Activated CD4-positive, alpha-beta T cell treated with anti-CD3 and anti-CD28 coated beads, Interleukin-2, amount 50 U/mL, for 16 hours (primary cell): ENCODE measurements around the gene FGF4.

ENCODE experiments used
- DNase-seq: peaks from one replicate; pipeline ENCODE4 v3.0.0-alpha.2; 2020

Gene FGF4

DNA sequence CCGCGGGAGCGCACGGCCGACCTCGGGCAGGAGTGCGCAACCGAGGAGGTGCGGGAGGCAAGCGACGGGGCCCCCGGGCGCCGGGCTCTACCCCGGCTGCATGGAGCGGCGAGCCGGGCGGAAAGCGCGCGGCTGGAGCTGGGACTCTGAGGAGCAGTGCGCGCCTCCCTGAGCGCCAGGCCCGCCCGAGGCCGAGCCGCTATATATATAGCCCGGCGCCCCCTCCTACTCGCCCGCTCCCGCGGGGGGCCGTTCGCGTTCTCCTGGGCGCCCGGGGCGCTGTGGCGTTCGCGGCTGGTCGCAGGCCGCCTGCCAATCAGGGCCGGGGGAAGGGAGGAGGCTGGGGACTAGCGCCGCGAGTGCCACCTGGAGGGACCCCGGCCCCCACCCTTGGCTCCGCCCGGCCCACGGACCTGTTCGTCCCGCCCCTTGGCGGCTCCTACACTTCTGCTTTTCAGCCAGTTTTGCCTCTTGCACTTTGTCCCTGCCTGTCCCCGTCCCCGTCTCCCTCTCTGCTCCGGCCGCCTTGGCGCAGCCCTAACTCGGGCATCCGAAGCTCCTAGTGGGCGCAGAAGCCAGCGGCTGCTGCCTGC is at the start of gene FGF4:
TSS of gene FGF4 (minus strand) at position 179 of the 593 bp plus-strand sequence. CDS start 257 bp downstream, outside the sequence.
- no peak for DNase-seq

- DNase-seq = no peak
Measured at GRCh38 chr11:69823641-69824265, 48.6 kb upstream of the FGF4 start.

DNA sequence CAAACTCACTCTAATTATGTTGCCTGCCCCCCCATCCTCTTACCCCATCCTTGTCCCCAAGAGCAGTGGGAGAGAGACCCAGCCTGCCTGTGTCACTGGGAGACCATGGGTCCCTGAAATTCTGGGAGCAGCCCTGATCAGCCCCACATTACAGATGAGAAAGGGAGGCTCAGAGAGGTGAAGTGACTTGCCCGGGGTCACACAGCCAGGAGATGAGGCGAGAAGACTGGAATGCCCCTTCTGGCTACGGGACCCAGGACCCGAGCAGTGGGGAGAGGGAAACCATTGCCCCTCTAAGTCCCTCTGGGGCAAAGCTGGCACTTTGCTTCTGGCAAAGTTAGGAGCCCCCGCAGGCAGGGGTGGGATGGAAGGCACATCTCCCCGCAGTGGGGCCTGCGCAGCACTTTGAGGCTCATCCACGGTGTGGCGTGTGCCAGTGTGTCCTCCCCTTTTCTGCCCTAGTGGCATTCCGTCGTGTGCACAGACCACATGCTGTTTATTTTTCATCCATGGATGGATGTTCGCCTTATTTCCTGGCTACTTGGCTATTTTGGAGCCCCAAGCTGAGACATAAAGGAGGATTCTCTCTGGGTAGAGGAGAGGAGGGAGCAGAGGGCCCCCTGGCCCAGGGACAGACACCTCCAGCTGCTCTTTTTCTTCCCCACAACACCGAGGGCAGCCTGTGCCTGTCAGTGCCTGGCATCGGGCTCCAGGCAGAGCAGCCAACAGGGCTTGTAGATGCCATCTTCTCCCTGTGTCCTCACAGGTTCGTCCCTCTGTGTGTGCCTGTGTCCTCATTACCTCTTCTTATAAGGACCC is 47.7 kb upstream of the FGF4 start:
- no peak for DNase-seq

- no peak for DNase-seq
Measured at GRCh38 chr11:69821511-69822040, 46.4 kb upstream of the FGF4 start.

GRCh38 chr11:69820441-69820840 is 45.3 kb upstream of the FGF4 start:
- no peak for DNase-seq

DNA sequence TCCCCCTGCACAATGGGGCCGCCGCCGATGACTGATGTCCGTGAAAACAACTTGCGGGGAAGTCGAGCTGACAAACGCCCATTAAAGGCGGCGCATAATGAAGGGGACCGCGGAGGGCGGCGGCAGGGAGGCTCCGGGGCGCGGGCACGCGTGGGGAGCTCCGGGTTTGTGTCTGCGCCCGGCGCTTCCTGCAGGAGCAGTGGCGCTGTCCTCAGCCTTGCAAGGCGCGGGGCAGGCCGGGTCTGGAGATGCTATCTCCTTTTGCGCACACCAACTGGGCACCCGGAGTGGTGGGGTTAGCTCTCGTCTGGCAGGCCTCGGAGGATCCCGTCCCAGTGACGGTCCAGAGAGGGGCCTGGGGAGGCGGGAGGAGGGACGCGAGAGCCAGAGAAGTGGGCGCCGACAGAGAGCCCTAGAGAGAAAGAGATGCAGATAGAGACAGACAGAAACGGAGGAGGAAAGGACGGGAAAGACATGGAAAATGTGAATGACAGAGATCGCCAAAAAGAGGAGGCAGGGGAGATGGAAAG is 44.5 kb upstream of the FGF4 start:
- DNase-seq = no peak

GRCh38 chr11:69818603-69819441 is 43.7 kb upstream of the FGF4 start, which contains the start of gene FGF3:
Gene FGF3, minus strand, starts transcription at chr11:69819416. Its CDS starts 483 bp downstream, at chr11:69818933.
- DNase-seq = no peak

DNA sequence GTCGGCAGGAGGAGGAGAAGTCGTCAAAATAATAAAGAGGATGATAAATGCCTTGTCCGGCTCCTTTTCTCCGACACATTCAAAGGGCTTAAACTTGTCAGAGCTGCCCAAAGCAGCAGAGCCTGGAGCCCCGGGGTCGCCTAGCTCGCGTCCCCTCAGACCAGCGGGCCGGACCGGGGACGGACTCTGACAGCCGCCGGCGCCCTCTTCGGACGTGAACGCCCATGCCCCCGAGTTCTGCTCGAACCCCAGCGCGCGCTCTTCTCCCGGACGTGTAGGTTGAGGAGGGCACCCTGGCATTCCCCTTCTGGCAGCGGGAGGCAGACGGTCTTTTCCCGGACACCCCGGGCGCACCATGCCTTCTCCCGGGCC is 43.1 kb upstream of the FGF4 start:
- no peak for DNase-seq

- no peak for DNase-seq
Measured at GRCh38 chr11:69817265-69818230, 42.4 kb upstream of the FGF4 start.

DNA sequence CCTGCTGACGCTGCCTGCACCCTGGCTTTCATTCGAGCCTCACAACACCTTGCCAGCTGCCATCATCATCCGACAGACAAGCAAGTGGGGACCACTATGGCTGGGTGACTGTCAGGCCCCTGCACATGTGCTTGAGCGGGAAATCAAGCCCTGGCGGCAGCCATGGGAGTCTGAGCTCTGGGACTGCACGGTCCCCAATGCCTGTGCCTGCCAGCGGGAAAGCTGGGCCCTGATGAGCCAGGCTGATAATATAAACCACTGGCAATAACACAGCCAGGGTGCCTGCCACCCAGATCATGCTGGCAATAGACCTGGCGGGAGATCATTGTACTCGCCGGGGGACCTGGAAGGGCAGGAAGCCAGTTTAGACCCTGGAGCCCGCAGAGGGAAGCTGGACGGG is 41.5 kb upstream of the FGF4 start:
- DNase-seq = no peak

GRCh38 chr11:69815973-69816372 is 40.8 kb upstream of the FGF4 start:
- no peak for DNase-seq

DNA sequence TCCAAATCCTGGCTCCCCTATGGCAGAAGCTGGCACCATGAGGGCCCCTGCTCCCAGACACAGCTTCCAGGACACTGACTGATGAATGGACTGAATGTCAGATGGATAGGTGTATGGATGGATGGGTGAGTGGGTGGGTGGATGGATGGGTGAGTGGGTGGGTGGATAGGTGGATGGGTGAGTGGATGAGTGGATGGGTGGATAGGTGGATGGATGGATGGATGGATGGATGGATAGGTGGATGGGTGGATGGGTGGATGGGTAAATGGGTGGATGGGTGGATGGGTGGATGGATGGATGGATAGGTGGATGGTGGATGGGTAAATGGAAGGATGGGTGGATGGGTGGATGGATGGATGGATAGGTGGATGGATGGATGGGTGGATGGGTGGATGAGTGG is 39.8 kb upstream of the FGF4 start:
- no peak for DNase-seq

- no peak for DNase-seq
Measured at GRCh38 chr11:69814411-69814810, 39.3 kb upstream of the FGF4 start.

DNA sequence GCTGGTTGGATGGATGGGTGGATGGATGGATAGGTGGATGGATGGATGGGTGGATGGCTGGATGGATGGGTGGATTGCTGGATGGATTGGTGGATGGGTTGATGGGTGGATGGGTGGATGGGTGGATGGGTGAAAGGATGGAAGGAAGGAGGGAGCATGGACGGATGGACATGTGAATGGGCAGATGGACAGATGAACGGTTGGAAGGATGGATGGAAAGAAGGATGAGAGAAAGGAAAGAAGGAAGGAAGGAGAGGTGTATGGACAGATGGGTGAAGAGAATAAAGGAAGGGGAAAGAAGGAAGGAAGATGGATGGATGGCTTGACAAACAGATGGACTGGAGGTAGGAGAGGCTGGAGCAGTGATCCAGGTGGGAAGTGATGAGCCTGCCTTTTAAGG is 38.7 kb upstream of the FGF4 start:
- DNase-seq = no peak

DNA sequence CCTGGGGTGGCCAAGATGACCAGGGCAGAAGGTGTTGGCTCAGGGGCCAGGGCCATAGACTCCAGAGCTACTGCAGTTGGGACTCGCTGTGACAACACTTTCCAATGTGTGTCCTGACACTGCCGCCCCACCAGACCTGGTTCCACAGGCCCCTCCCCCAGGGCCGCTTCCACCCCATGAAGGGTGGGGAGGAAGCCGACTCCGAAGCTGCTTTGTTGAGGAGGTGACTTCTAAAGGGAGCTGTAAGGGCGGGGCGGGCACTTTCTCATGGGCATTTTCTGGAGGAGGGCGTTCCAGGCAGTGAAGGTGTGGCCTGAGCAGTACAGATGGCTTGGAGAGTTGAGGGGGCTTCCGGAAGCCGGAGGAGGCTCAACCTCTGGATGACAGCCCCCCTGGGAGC is 37.8 kb upstream of the FGF4 start:
- no peak for DNase-seq

- DNase-seq = no peak
Measured at GRCh38 chr11:69812256-69812655, 37.1 kb upstream of the FGF4 start.

DNA sequence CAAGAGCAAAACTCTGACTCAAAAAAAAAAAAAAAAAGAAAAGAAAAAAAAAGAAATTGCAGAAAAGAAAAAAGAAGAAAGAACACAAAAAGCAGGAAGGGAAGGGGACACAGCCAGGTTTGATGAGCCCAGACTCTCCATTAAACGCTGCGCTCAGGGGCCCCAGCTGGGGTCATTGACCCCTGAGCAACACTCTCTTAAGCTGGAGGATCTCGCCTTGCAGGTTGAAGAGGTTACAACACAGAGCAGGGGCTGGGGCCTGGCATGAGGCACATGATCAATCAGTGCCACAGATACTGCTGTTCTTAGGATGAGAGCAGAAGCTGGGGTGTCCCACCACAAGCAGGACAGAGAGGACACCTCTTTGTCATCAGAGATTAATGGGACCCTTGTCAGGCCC is 36.3 kb upstream of the FGF4 start:
- no peak for DNase-seq

DNA sequence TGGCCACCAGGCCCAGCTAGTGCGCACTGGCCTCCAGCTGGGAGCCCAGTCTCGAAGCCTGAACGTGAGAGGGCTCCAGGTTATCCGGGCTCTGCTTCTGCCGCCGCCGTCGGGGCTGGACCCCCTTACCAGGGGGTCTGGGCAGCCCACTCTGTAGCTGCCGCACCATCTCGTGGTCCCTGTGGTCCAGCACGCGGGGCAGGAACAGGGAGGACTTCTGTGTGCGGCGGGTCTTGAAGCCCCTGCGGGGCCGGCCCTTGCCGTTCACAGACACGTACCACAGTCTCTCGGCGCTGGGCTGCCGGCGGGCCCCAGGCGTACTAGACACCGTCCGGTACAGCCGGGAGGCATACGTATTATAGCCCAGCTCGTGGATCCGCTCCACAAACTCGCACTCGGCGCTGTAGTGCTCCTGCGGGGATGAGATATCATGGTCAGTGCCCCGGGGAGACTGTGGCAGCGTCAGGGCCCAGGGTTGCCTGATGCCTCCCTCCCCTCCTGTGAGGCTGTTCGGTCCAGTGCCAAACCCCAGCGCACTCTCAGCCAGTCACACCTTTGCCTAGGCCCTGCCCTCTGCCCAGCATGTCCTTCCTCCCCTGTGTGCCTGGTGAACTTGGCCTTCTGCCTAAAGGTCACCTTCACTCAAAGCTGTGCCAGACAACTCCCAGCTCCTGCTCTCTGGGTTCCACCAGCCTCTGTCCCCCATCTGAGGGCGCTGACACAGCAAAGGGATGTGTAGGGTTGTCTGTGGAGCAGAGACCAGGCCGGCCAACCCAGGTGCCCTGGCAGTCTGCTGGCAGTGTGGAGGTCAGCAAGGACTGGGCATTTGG is 35.4 kb upstream of the FGF4 start:
- DNase-seq = no peak

DNA sequence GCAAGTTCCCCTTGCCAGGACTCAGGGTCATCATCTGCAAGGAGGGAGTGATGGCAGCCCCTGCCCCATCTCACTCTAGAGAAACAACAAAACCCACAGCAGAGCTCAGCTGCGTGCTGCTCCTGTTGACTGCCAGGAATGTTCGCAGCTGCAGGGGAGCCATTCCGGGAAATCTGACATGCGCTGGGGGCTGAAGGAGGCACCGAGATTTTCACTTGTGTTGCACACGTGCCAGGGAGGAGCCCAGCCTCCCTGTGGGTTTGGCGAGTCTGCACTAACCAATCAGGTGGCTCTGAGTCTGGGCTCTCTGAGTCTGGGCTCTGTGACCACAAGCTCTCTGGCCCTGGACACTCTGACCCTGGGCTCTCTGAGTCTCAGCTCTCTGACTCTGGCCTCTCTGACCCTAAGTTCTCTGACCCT is 33.5 kb upstream of the FGF4 start:
- no peak for DNase-seq

DNA sequence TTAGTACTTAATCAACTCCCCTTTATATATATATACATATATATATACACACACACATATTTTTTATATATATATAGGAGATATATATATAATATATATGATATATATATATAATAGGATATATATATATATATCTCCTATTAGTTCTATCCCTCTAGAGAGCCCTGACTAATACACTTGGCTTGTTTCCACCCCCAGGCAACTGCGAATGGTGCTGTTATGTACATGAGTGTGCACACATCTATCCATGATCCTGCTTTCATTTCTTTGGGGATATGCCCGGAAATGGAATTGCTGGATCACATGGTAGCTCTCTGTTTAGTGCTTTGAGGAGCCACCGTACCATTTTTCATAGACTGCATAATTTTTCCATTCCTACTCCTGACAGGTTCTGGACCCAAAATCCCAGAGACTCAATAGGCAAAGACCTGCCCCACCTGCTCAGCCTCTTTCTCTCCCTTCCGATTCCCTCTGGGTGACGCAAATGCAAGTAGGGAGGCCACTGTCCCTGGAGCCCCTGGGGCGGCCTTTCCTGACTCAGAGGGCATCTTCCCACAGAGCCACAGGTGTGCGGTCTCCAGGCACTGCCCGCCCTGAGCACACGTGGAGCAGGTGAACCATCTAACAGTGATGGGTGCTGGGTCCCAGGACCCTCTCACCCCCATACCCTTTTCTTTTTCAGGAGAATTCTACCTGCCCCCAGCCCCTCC is 32.1 kb upstream of the FGF4 start:
- DNase-seq = no peak
